GM19438 (cell line): ENCODE results near the gene AMPD2.
A peak's percentile ranks its signal among the peaks of the same experiment; 100 is the strongest.

Experiments
- ATAC-seq: cut with Tn5 transposase; IDR thresholded peaks from one replicate; pipeline ENCODE4 v1.9.1; 2021; ENCODE audit warnings: low read depth; ENCODE audit not compliant: unreplicated experiment

AMPD2 gene

GRCh38 chr1:109619576-109620400 lies at the start of gene AMPD2, which contains the start of gene GNAT2:
AMPD2 (plus strand) TSS chr1:109619837; CDS start chr1:109621176, 1,339 bp downstream.
GNAT2 (minus strand) TSS chr1:109619616; CDS start chr1:109612870, 6,746 bp downstream.
- peak; percentile 45 for ATAC-seq

- ATAC-seq: no peak
These were observed 49.2 kb upstream of the AMPD2 start for GRCh38 chr1:109570414-109570813.

GRCh38 chr1:109573785-109574184 lies 45.9 kb upstream of the AMPD2 start:
- ATAC-seq: no peak

GRCh38 chr1:109578947-109579443 lies 40.6 kb upstream of the AMPD2 start:
- no peak for ATAC-seq

- ATAC-seq: no peak
These were observed 40.1 kb upstream of the AMPD2 start for GRCh38 chr1:109579491-109579890.

- ATAC-seq: no peak
These were observed 37.6 kb upstream of the AMPD2 start for GRCh38 chr1:109582021-109582420.

GRCh38 chr1:109584766-109585165 lies 34.9 kb upstream of the AMPD2 start:
- ATAC-seq: no peak

GRCh38 chr1:109586055-109586454 lies 33.6 kb upstream of the AMPD2 start:
- ATAC-seq: no peak

GRCh38 chr1:109589177-109589576 lies 30.5 kb upstream of the AMPD2 start:
- no peak for ATAC-seq

- no peak for ATAC-seq
These were observed 30.0 kb upstream of the AMPD2 start for GRCh38 chr1:109589679-109590078.

- no peak for ATAC-seq
These were observed 26.7 kb upstream of the AMPD2 start for GRCh38 chr1:109592916-109593315.

GRCh38 chr1:109595531-109595930 lies 24.1 kb upstream of the AMPD2 start:
- ATAC-seq: no peak

- ATAC-seq: no peak
These were observed 21.5 kb upstream of the AMPD2 start for GRCh38 chr1:109598156-109598555.

- no peak for ATAC-seq
These were observed 21.0 kb upstream of the AMPD2 start for GRCh38 chr1:109598655-109599054.

GRCh38 chr1:109603229-109603628 lies 16.4 kb upstream of the AMPD2 start:
- ATAC-seq: no peak

- no peak for ATAC-seq
These were observed 14.3 kb upstream of the AMPD2 start for GRCh38 chr1:109605381-109605780.

GRCh38 chr1:109609881-109610280 lies 9.8 kb upstream of the AMPD2 start:
- ATAC-seq: no peak

- ATAC-seq: no peak
These were observed 8.9 kb upstream of the AMPD2 start for GRCh38 chr1:109610609-109611307.

GRCh38 chr1:109611308-109611990 lies 8.2 kb upstream of the AMPD2 start:
- ATAC-seq: no peak

- no peak for ATAC-seq
These were observed 6.1 kb upstream of the AMPD2 start for GRCh38 chr1:109613361-109614147.
